ENCODE data around the gene TEX2. TPM values are rescaled to one million over a fixed set of nuclear protein-coding genes. Genes with fewer than 3 reads are reported as not detected.

Gene TEX2
- total and polyA plus RNA-seq, 2 donors (not counting 3 experiments of a cell fraction or from before 2014, with no cell fraction given) = 13.3 to 25.8 TPM

- no peak overlapping the region for H3K4me3 ChIP-seq (replicated peaks in 1 of 3; ENCODE audit: insufficient read depth in 1 of 3, low read depth in 1 of 3, low read length in 3 of 3)
- no peaks in the 10 kb centered on the region for H3K9me3 ChIP-seq (replicated peaks; ENCODE audit: control insufficient read depth, insufficient read depth, low read length)
- TF ChIP-seq EZH2 (IDR thresholded peaks at IDR 0.05; ENCODE audit: borderline replicate concordance, low read depth, low read length, severe bottlenecking) = no peak
- no peak for TF ChIP-seq CTCF (IDR thresholded peaks at IDR 0.05; ENCODE audit: extremely low read depth in 1 of 2, insufficient read depth in 1 of 2, low read depth in 1 of 2, low read length in 2 of 2)
- TF ChIP-seq GATA2 (IDR thresholded peaks at IDR 0.05; ENCODE audit: insufficient read depth, insufficient read length, low read depth, low read length) = no peak
- TF ChIP-seq POLR2A (IDR thresholded peaks at IDR 0.05; ENCODE audit: low read depth, low read length) = no peak
- no peak for TF ChIP-seq FOS (IDR thresholded peaks at IDR 0.05; ENCODE audit: borderline replicate concordance, insufficient read depth, low read length)
- no peak for TF ChIP-seq MAX (IDR thresholded peaks at IDR 0.05; ENCODE audit: insufficient read depth, insufficient read length)
- no peak for TF ChIP-seq MYC (IDR thresholded peaks at IDR 0.05; ENCODE audit: low read depth, low read length)
- no peak for TF ChIP-seq POLR2AphosphoS5 (IDR thresholded peaks at IDR 0.05; ENCODE audit: insufficient read depth, low read depth, low read length)
- no peak for TF ChIP-seq JUN (IDR thresholded peaks at IDR 0.05; ENCODE audit: borderline replicate concordance, insufficient read depth, insufficient read length, low read depth)
- H3K79me2 ChIP-seq (ENCODE audit: control insufficient read depth, insufficient read depth, low read length) = no peaks in the 10 kb centered on the region
- H3K9ac ChIP-seq (replicated peaks; ENCODE audit: extremely low read depth, insufficient read depth, low read length) = no peak overlapping the region
- POLR2A ChIA-PET = no interaction called here
- no peak overlapping the region for H3K27ac ChIP-seq (ENCODE audit: insufficient read depth, low read depth, low read length)
- no peaks in the 10 kb centered on the region for H3K9me1 ChIP-seq (replicated peaks; ENCODE audit: control insufficient read depth, extremely low read depth, insufficient read depth, low read length)
- DNase-seq (ENCODE audit: low read depth, low spot score) (no peak), FAIRE-seq (no peak)
- no peaks in the 10 kb centered on the region for H3K36me3 ChIP-seq (ENCODE audit: control insufficient read depth in 2 of 2, extremely low read depth in 1 of 2, insufficient read depth in 2 of 2, low read length in 2 of 2)
- no peak overlapping the region for H3K4me2 ChIP-seq (ENCODE audit: insufficient read depth, low read length)
- intact Hi-C loops (cut with micrococcal nuclease) (no loop called here), dilution Hi-C loops (cut with MboI; ENCODE audit: extremely low pct_ligation_motif_present, low sequenced_read_pairs) (no loop called here)
- no peak overlapping the region for H2AFZ ChIP-seq (ENCODE audit: low read depth, low read length)
- no peaks in the 10 kb centered on the region for H3K4me1 ChIP-seq (ENCODE audit: control insufficient read depth, extremely low read depth, insufficient read depth, low read length)
- BruUV-seq (replicated peaks) = no TSS peak
- no peaks in the 10 kb centered on the region for H4K20me1 ChIP-seq (replicated peaks; ENCODE audit: control insufficient read depth, extremely low read depth, insufficient read depth, low read length)
- H3K27me3 ChIP-seq (ENCODE audit: control insufficient read depth in 2 of 2, insufficient read depth in 2 of 2, low read length in 2 of 2) = peaks cover 0 to 3% of the 10 kb centered on the region in 2 experiments
- CTCF ChIA-PET = interaction anchor here (2.8 to 3.0 kb wide), 2 partner anchors 10 to 14 kb away, joined by 6 to 7 read pairs; no protein-coding TSS in a partner anchor
Measured at GRCh38 chr17:64296246-64296645, 33.2 kb upstream of the TEX2 start.

Data from endothelial cell of umbilical vein (primary cell).